Measurements from ENCODE around the gene FAM98A.

FAM98A gene

GRCh38 chr2:33559328-33559727 is 39.8 kb downstream of the FAM98A start:
- TF ChIP-seq, protein P1, sequence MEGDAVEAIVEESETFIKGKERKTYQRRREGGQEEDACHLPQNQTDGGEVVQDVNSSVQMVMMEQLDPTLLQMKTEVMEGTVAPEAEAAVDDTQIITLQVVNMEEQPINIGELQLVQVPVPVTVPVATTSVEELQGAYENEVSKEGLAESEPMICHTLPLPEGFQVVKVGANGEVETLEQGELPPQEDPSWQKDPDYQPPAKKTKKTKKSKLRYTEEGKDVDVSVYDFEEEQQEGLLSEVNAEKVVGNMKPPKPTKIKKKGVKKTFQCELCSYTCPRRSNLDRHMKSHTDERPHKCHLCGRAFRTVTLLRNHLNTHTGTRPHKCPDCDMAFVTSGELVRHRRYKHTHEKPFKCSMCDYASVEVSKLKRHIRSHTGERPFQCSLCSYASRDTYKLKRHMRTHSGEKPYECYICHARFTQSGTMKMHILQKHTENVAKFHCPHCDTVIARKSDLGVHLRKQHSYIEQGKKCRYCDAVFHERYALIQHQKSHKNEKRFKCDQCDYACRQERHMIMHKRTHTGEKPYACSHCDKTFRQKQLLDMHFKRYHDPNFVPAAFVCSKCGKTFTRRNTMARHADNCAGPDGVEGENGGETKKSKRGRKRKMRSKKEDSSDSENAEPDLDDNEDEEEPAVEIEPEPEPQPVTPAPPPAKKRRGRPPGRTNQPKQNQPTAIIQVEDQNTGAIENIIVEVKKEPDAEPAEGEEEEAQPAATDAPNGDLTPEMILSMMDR (conservative IDR thresholded peaks at IDR 0.05; ENCODE audit: low read depth, low read length) = no peak
- H3K27ac ChIP-seq = no peak overlapping the region

GRCh38 chr2:33555681-33556080 is 43.4 kb downstream of the FAM98A start:
- Histone ChIP-seq H3K36me3 (ENCODE audit: insufficient read depth) (no peaks in the 10 kb centered on the region), H3K27ac (no peak overlapping the region), H4K20me1 (ENCODE audit: insufficient read depth) (no peaks in the 10 kb centered on the region), H3K4me1 (ENCODE audit: low read depth, poor library complexity, severe bottlenecking) (peaks cover 17% of the 10 kb centered on the region), H3K4me3 (IDR thresholded peaks at IDR 0.05; ENCODE audit: insufficient read depth, low read depth, low read length) (no peak overlapping the region), H2AFZ (ENCODE audit: low read depth) (no peak overlapping the region), H3K9ac (no peak overlapping the region), H3K4me2 (no peak overlapping the region), H3K79me2 (ENCODE audit: insufficient read depth, low read depth) (no peaks in the 10 kb centered on the region), H3K27me3 (ENCODE audit: insufficient read depth, low read depth) (no peaks in the 10 kb centered on the region)
- TF ChIP-seq, protein P1 (conservative IDR thresholded peaks at IDR 0.05; ENCODE audit: low read depth, low read length) = no peak

More at GRCh38 chr2:33559328-33559727, 39.8 kb downstream of the FAM98A start:
- Histone ChIP-seq H2AFZ (ENCODE audit: low read depth) (no peak overlapping the region), H3K4me2 (no peak overlapping the region), H4K20me1 (ENCODE audit: insufficient read depth) (no peaks in the 10 kb centered on the region), H3K4me3 (IDR thresholded peaks at IDR 0.05; ENCODE audit: insufficient read depth, low read depth, low read length) (no peak overlapping the region), H3K27me3 (ENCODE audit: insufficient read depth, low read depth) (no peaks in the 10 kb centered on the region), H3K4me1 (ENCODE audit: low read depth, poor library complexity, severe bottlenecking) (peaks cover 17% of the 10 kb centered on the region), H3K9ac (no peak overlapping the region), H3K79me2 (ENCODE audit: insufficient read depth, low read depth) (no peaks in the 10 kb centered on the region), H3K36me3 (ENCODE audit: insufficient read depth) (no peaks in the 10 kb centered on the region)

- Histone ChIP-seq H2AFZ (ENCODE audit: low read depth) (no peak overlapping the region), H3K9ac (no peak overlapping the region), H4K20me1 (ENCODE audit: insufficient read depth) (no peaks in the 10 kb centered on the region), H3K79me2 (ENCODE audit: insufficient read depth, low read depth) (no peaks in the 10 kb centered on the region), H3K27ac (no peak overlapping the region), H3K36me3 (ENCODE audit: insufficient read depth) (no peaks in the 10 kb centered on the region), H3K4me1 (ENCODE audit: low read depth, poor library complexity, severe bottlenecking) (peaks cover 2% of the 10 kb centered on the region), H3K4me2 (no peak overlapping the region), H3K4me3 (IDR thresholded peaks at IDR 0.05; ENCODE audit: insufficient read depth, low read depth, low read length) (no peak overlapping the region), H3K27me3 (ENCODE audit: insufficient read depth, low read depth) (no peaks in the 10 kb centered on the region)
- TF ChIP-seq, protein P1 (conservative IDR thresholded peaks at IDR 0.05; ENCODE audit: low read depth, low read length) = no peak
Measured at GRCh38 chr2:33552758-33553461, 46.2 kb downstream of the FAM98A start.

DNA sequence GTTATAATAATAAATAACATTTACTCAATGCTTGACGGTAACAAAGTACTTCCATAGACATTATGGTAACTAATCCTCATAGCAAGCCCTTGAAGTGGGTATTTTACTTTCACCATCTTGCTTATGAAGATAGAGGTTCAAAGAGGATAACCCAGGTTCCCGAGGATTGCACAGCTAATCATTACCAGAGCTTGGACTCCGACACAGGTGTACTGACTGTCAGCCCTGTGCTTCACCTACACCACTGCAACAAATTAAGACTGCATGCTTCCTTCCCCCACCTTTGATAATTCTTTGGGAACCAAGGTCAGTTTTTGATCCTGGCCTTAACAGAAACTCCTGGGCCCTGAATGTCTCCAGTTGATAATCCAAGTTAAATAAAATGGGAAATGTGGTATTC is 48.9 kb downstream of the FAM98A start:
- TF ChIP-seq, protein P1 (conservative IDR thresholded peaks at IDR 0.05; ENCODE audit: low read depth, low read length) = no peak
- Histone ChIP-seq H4K20me1 (ENCODE audit: insufficient read depth) (no peaks in the 10 kb centered on the region), H3K4me2 (no peak overlapping the region), H3K79me2 (ENCODE audit: insufficient read depth, low read depth) (no peaks in the 10 kb centered on the region), H3K9ac (no peak overlapping the region), H3K4me1 (ENCODE audit: low read depth, poor library complexity, severe bottlenecking) (no peaks in the 10 kb centered on the region), H3K4me3 (IDR thresholded peaks at IDR 0.05; ENCODE audit: insufficient read depth, low read depth, low read length) (no peak overlapping the region), H2AFZ (ENCODE audit: low read depth) (no peak overlapping the region), H3K36me3 (ENCODE audit: insufficient read depth) (no peaks in the 10 kb centered on the region), H3K27ac (no peak overlapping the region), H3K27me3 (ENCODE audit: insufficient read depth, low read depth) (no peaks in the 10 kb centered on the region)
